ENCODE data around the gene APPBP2. TPM values are rescaled to one million over a fixed set of nuclear protein-coding genes. Genes with fewer than 3 reads are reported as not detected.

APPBP2 gene
- total and polyA plus RNA-seq, 2 donors (not counting 3 experiments of a cell fraction or from before 2014, with no cell fraction given) = 8.4 to 49.1 TPM

DNA sequence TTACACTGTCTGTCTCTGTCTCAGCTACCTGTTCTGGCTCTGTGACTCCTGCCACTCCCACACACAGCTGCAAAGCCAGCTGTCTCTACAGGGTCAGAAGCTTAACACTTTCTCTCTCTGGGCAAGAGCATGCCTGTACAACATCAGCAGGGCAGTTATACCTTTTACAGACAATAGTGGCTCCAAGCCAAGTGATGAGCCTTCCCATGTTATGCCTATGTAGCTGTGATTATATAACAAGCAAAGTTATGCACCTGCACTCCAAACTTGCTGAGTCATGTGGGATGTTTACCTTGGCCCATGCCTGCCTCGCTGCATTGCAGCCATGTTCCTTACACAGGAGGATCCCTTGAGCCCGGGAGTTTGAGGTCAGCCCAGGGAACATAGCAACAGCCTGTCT, 31.8 kb upstream of the APPBP2 start:
- BruUV-seq (replicated peaks) = no TSS peak
- H3K9me3 ChIP-seq (replicated peaks; ENCODE audit: control insufficient read depth, insufficient read depth, low read length) = no peaks in the 10 kb centered on the region
- H3K27ac ChIP-seq (ENCODE audit: insufficient read depth, low read depth, low read length) = no peak overlapping the region
- intact Hi-C loops (cut with micrococcal nuclease) (no loop called here), dilution Hi-C loops (cut with MboI; ENCODE audit: extremely low pct_ligation_motif_present, low sequenced_read_pairs) (no loop called here)
- FAIRE-seq (no peak), DNase-seq (ENCODE audit: low read depth, low spot score) (no peak)
- TF ChIP-seq POLR2A (IDR thresholded peaks at IDR 0.05; ENCODE audit: low read depth, low read length) = no peak
- TF ChIP-seq JUN (IDR thresholded peaks at IDR 0.05; ENCODE audit: borderline replicate concordance, insufficient read depth, insufficient read length, low read depth) = no peak
- TF ChIP-seq EZH2 (IDR thresholded peaks at IDR 0.05; ENCODE audit: borderline replicate concordance, low read depth, low read length, severe bottlenecking) = no peak
- TF ChIP-seq, protein P1, sequence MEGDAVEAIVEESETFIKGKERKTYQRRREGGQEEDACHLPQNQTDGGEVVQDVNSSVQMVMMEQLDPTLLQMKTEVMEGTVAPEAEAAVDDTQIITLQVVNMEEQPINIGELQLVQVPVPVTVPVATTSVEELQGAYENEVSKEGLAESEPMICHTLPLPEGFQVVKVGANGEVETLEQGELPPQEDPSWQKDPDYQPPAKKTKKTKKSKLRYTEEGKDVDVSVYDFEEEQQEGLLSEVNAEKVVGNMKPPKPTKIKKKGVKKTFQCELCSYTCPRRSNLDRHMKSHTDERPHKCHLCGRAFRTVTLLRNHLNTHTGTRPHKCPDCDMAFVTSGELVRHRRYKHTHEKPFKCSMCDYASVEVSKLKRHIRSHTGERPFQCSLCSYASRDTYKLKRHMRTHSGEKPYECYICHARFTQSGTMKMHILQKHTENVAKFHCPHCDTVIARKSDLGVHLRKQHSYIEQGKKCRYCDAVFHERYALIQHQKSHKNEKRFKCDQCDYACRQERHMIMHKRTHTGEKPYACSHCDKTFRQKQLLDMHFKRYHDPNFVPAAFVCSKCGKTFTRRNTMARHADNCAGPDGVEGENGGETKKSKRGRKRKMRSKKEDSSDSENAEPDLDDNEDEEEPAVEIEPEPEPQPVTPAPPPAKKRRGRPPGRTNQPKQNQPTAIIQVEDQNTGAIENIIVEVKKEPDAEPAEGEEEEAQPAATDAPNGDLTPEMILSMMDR (IDR thresholded peaks at IDR 0.05; ENCODE audit: extremely low read depth in 1 of 2, insufficient read depth in 1 of 2, low read depth in 1 of 2, low read length in 2 of 2) = no peak
- TF ChIP-seq, protein P2, sequence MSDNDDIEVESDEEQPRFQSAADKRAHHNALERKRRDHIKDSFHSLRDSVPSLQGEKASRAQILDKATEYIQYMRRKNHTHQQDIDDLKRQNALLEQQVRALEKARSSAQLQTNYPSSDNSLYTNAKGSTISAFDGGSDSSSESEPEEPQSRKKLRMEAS (IDR thresholded peaks at IDR 0.05; ENCODE audit: insufficient read depth, insufficient read length) = no peak
- TF ChIP-seq POLR2AphosphoS5 (IDR thresholded peaks at IDR 0.05; ENCODE audit: insufficient read depth, low read depth, low read length) = no peak
- no peak for TF ChIP-seq GATA2 (IDR thresholded peaks at IDR 0.05; ENCODE audit: insufficient read depth, insufficient read length, low read depth, low read length)
- TF ChIP-seq FOS (IDR thresholded peaks at IDR 0.05; ENCODE audit: borderline replicate concordance, insufficient read depth, low read length) = no peak
- TF ChIP-seq MYC (IDR thresholded peaks at IDR 0.05; ENCODE audit: low read depth, low read length) = no peak
- H3K79me2 ChIP-seq (ENCODE audit: control insufficient read depth, insufficient read depth, low read length) = no peaks in the 10 kb centered on the region
- H3K27me3 ChIP-seq (ENCODE audit: control insufficient read depth in 2 of 2, insufficient read depth in 2 of 2, low read length in 2 of 2) = no peaks in the 10 kb centered on the region
- no peaks in the 10 kb centered on the region for H3K4me1 ChIP-seq (ENCODE audit: control insufficient read depth, extremely low read depth, insufficient read depth, low read length)
- H3K4me3 ChIP-seq (replicated peaks in 1 of 3; ENCODE audit: insufficient read depth in 1 of 3, low read depth in 1 of 3, low read length in 3 of 3) = no peak overlapping the region
- H3K9ac ChIP-seq (replicated peaks; ENCODE audit: extremely low read depth, insufficient read depth, low read length) = no peak overlapping the region
- H3K4me2 ChIP-seq (ENCODE audit: insufficient read depth, low read length) = no peak overlapping the region
- H2AFZ ChIP-seq (ENCODE audit: low read depth, low read length) = no peak overlapping the region
- ChIA-PET POLR2A (interaction anchor here (0.8 kb wide), 1 partner anchor 32 kb away, joined by 4 read pairs; the partner anchor contains the start of gene APPBP2), CTCF (interaction anchor here (3.9 kb wide), 1 partner anchor 12 kb away, joined by 22 read pairs; no protein-coding TSS in a partner anchor)
- H3K36me3 ChIP-seq (ENCODE audit: control insufficient read depth in 2 of 2, extremely low read depth in 1 of 2, insufficient read depth in 2 of 2, low read length in 2 of 2) = no peaks in the 10 kb centered on the region
- H3K9me1 ChIP-seq (replicated peaks; ENCODE audit: control insufficient read depth, extremely low read depth, insufficient read depth, low read length) = no peaks in the 10 kb centered on the region
- no peaks in the 10 kb centered on the region for H4K20me1 ChIP-seq (replicated peaks; ENCODE audit: control insufficient read depth, extremely low read depth, insufficient read depth, low read length)
